Activated CD8-positive, alpha-beta T cell treated with anti-CD3 and anti-CD28 coated beads, Interleukin-2, amount 10 ng/mL, durations not matched to agents 7 days and 5 days (primary cell): ENCODE data around the gene COA1. TPM values are rescaled to one million over a fixed set of nuclear protein-coding genes. Genes with fewer than 3 reads are reported as not detected.

Source experiments
- ATAC-seq: fragments of 150-1000 bp; cut with Tn5 transposase; one replicate; pipeline ENCODE4 v1.10.0; 2021; ENCODE audit warnings: moderate library complexity
- CTCF ChIA-PET: fragments of 350-600 bp; sonication (Branson Sonifier 250); formaldehyde crosslinking; loops from one replicate; lab custom pipeline; 2021; ENCODE audit warnings: antibody characterized with exemption; lab: Charles Lee
- POLR2A ChIA-PET: fragments of 350-600 bp; sonication (Branson Sonifier 250); formaldehyde crosslinking; loops from one replicate; lab custom pipeline; 2021; ENCODE audit warnings: antibody characterized with exemption; lab: Charles Lee
- DNase-seq: peaks from one replicate; pipeline ENCODE4 v3.0.0-alpha.2; 2020
- H3K27ac Mint-ChIP-seq: one replicate; pipeline ENCODE4 v1.8.0; 2021; ENCODE audit warnings: mild to moderate bottlenecking, mixed read lengths
- H3K27me3 Mint-ChIP-seq: one replicate; pipeline ENCODE4 v1.8.0; 2021; ENCODE audit warnings: low read depth, mixed read lengths
- H3K36me3 Mint-ChIP-seq: one replicate; pipeline ENCODE4 v1.8.0; 2021; ENCODE audit warnings: low read depth, mixed read lengths
- H3K4me1 Mint-ChIP-seq: one replicate; pipeline ENCODE4 v1.8.0; 2021; ENCODE audit warnings: low read depth, mixed read lengths
- H3K4me3 Mint-ChIP-seq: one replicate; pipeline ENCODE4 v1.8.0; 2021; ENCODE audit warnings: mild to moderate bottlenecking, mixed read lengths
- H3K9me3 Mint-ChIP-seq: one replicate; pipeline ENCODE4 v1.8.0; 2022; ENCODE audit warnings: mixed read lengths; ENCODE audit not compliant: insufficient read depth
- total RNA-seq, 2 experiments: library from RNA; stranded (reverse); gene quantifications; one replicate each; pipeline ENCODE4 v1.2.3, GENCODE V29; 2021

Gene COA1
- total RNA-seq, 2 experiments from 2014 or later, result 52.0 to 52.7 TPM

- POLR2A ChIA-PET, result interaction anchor here (0.9 to 4.6 kb wide), 18 partner anchors 10 to 718 kb away, joined by 3 to 142 read pairs (median 5); partner anchors contain the start of genes MRPL32, PSMA2 and STK17A
- H3K36me3 Mint-ChIP-seq, result peaks cover 59% of the 10 kb centered on the region
These were observed 79.5 kb downstream of the COA1 start for GRCh38 chr7:43649755-43650274.

GRCh38 chr7:43648473-43649406, 80.6 kb downstream of the COA1 start:
- H3K36me3 Mint-ChIP-seq, result peaks cover 60% of the 10 kb centered on the region
- peak; percentile 88 for DNase-seq
- H3K4me1 Mint-ChIP-seq, result peaks cover 92% of the 10 kb centered on the region
- ATAC-seq, result peak; percentile 62
- no peaks in the 10 kb centered on the region for H3K27me3 Mint-ChIP-seq
- H3K4me3 Mint-ChIP-seq, result peak overlapping the region; percentile 71
- H3K27ac Mint-ChIP-seq, result peak overlapping the region; percentile 89
- ChIA-PET POLR2A (interaction anchor here (0.7 to 4.6 kb wide), 17 partner anchors 9 to 70 kb away, joined by 3 to 142 read pairs (median 4); partner anchors contain the start of gene STK17A), CTCF (interaction anchor here (0.7 to 10.9 kb wide), 18 partner anchors 10 to 717 kb away, joined by 3 to 150 read pairs (median 5); partner anchors contain the start of genes MRPL32, PSMA2 and STK17A)
- no peaks in the 10 kb centered on the region for H3K9me3 Mint-ChIP-seq

More at GRCh38 chr7:43649755-43650274, 79.5 kb downstream of the COA1 start:
- ATAC-seq, result peak; percentile 60
- Mint-ChIP-seq H3K9me3 (no peaks in the 10 kb centered on the region), H3K4me3 (peak overlapping the region; percentile 71), H3K4me1 (peaks cover 92% of the 10 kb centered on the region), H3K27ac (peak overlapping the region; percentile 89), H3K27me3 (no peaks in the 10 kb centered on the region)
- CTCF ChIA-PET, result interaction anchor here (0.7 to 10.9 kb wide), 17 partner anchors 11 to 189 kb away, joined by 3 to 150 read pairs (median 5); partner anchors contain the start of gene STK17A
- peak; percentile 89 for DNase-seq

GRCh38 chr7:43647673-43648472, 81.5 kb downstream of the COA1 start:
- peaks cover 63% of the 10 kb centered on the region for H3K36me3 Mint-ChIP-seq
- POLR2A ChIA-PET, result interaction anchor here (1.0 to 4.6 kb wide), 11 partner anchors 8 to 62 kb away, joined by 3 to 142 read pairs (median 5); partner anchors contain the start of gene STK17A

GRCh38 chr7:43647339-43647672, 82.0 kb downstream of the COA1 start:
- Mint-ChIP-seq H3K9me3 (no peaks in the 10 kb centered on the region), H3K4me1 (peaks cover 96% of the 10 kb centered on the region), H3K27ac (peak overlapping the region; percentile 89), H3K36me3 (peaks cover 64% of the 10 kb centered on the region), H3K4me3 (peak overlapping the region; percentile 71), H3K27me3 (no peaks in the 10 kb centered on the region)
- ChIA-PET POLR2A (interaction anchor here (0.7 to 4.6 kb wide), 8 partner anchors 11 to 65 kb away, joined by 3 to 142 read pairs (median 6); partner anchors contain the start of gene STK17A), CTCF (interaction anchor here (0.7 to 10.9 kb wide), 6 partner anchors 9 to 65 kb away, joined by 3 to 150 read pairs (median 13); partner anchors contain the start of gene STK17A)
- no peak for DNase-seq
- no peak for ATAC-seq

More at GRCh38 chr7:43647673-43648472, 81.5 kb downstream of the COA1 start:
- Mint-ChIP-seq H3K4me3 (peak overlapping the region; percentile 71), H3K27me3 (no peaks in the 10 kb centered on the region), H3K27ac (peak overlapping the region; percentile 89), H3K4me1 (peaks cover 95% of the 10 kb centered on the region), H3K9me3 (no peaks in the 10 kb centered on the region)
- peak; percentile 48 for DNase-seq
- peak; percentile 14 for ATAC-seq
- CTCF ChIA-PET, result interaction anchor here (0.7 to 10.9 kb wide), 13 partner anchors 9 to 716 kb away, joined by 3 to 150 read pairs (median 9); partner anchors contain the start of genes MRPL32, PSMA2 and STK17A

GRCh38 chr7:43646603-43647338, 82.6 kb downstream of the COA1 start:
- H3K4me3 Mint-ChIP-seq, result peak overlapping the region; percentile 71
- H3K9me3 Mint-ChIP-seq, result no peaks in the 10 kb centered on the region
- no peak for ATAC-seq
- no peak for DNase-seq
- ChIA-PET POLR2A (interaction anchor here (0.7 to 1.4 kb wide), 2 partner anchors 41 to 64 kb away, joined by 4 to 9 read pairs; partner anchors contain the start of gene STK17A), CTCF (interaction anchor here (0.7 to 10.9 kb wide), 6 partner anchors 10 to 65 kb away, joined by 3 to 150 read pairs (median 3); partner anchors contain the start of gene STK17A)
- H3K27me3 Mint-ChIP-seq, result no peaks in the 10 kb centered on the region
- peaks cover 92% of the 10 kb centered on the region for H3K4me1 Mint-ChIP-seq
- H3K27ac Mint-ChIP-seq, result peak overlapping the region; percentile 89
- peaks cover 59% of the 10 kb centered on the region for H3K36me3 Mint-ChIP-seq

- ChIA-PET POLR2A (interaction anchor here (1.0 to 2.7 kb wide), 3 partner anchors 44 to 63 kb away, joined by 4 to 9 read pairs (median 8); partner anchors contain the start of gene STK17A), CTCF (interaction anchor here (1.1 to 10.9 kb wide), 7 partner anchors 19 to 193 kb away, joined by 3 to 150 read pairs (median 4); partner anchors contain the start of gene STK17A)
- Mint-ChIP-seq H3K27me3 (no peaks in the 10 kb centered on the region), H3K4me1 (peaks cover 85% of the 10 kb centered on the region), H3K9me3 (no peaks in the 10 kb centered on the region), H3K27ac (peak overlapping the region; percentile 77), H3K36me3 (peaks cover 61% of the 10 kb centered on the region), H3K4me3 (peak overlapping the region; percentile 41)
- DNase-seq (no peak), ATAC-seq (no peak)
These were observed 83.6 kb downstream of the COA1 start for GRCh38 chr7:43645699-43646226.

- H3K4me3 Mint-ChIP-seq, result no peak overlapping the region
- H3K27me3 Mint-ChIP-seq, result no peaks in the 10 kb centered on the region
- no peaks in the 10 kb centered on the region for H3K9me3 Mint-ChIP-seq
- peak overlapping the region; percentile 86 for H3K27ac Mint-ChIP-seq
- peaks cover 84% of the 10 kb centered on the region for H3K4me1 Mint-ChIP-seq
- ChIA-PET CTCF (interaction anchor here (0.6 to 10.9 kb wide), 6 partner anchors 19 to 522 kb away, joined by 3 to 150 read pairs (median 4); partner anchors contain the start of genes COA1 and STK17A), POLR2A (interaction anchor here (0.6 to 2.7 kb wide), 3 partner anchors 57 to 1099 kb away, joined by 3 to 8 read pairs (median 5); partner anchors contain the start of gene STK17A)
- no peak for DNase-seq
- ATAC-seq, result no peak
- H3K36me3 Mint-ChIP-seq, result peaks cover 79% of the 10 kb centered on the region
These were observed 85.5 kb downstream of the COA1 start for GRCh38 chr7:43643846-43644245.

- ATAC-seq (peak; percentile 21), DNase-seq (no peak)
- CTCF ChIA-PET, result interaction anchor here (1.1 to 10.9 kb wide), 3 partner anchors 10 to 60 kb away, joined by 3 to 113 read pairs (median 3); partner anchors contain the start of gene STK17A
- H3K4me3 Mint-ChIP-seq, result peak overlapping the region; percentile 37
- peaks cover 83% of the 10 kb centered on the region for H3K36me3 Mint-ChIP-seq
- peak overlapping the region; percentile 86 for H3K27ac Mint-ChIP-seq
- peaks cover 83% of the 10 kb centered on the region for H3K4me1 Mint-ChIP-seq
- no peaks in the 10 kb centered on the region for H3K9me3 Mint-ChIP-seq
- POLR2A ChIA-PET, result interaction anchor here (2.7 kb wide), 1 partner anchor 60 kb away, joined by 8 read pairs; the partner anchor contains the start of gene STK17A
- no peaks in the 10 kb centered on the region for H3K27me3 Mint-ChIP-seq
These were observed 86.3 kb downstream of the COA1 start for GRCh38 chr7:43642897-43643630.

- H3K27me3 Mint-ChIP-seq, result no peaks in the 10 kb centered on the region
- peaks cover 80% of the 10 kb centered on the region for H3K4me1 Mint-ChIP-seq
- POLR2A ChIA-PET, result interaction anchor here (1.0 to 4.2 kb wide), 3 partner anchors 9 to 57 kb away, joined by 3 to 31 read pairs (median 6); partner anchors contain the start of gene STK17A
- CTCF ChIA-PET, result interaction anchor here (2.8 to 5.0 kb wide), 3 partner anchors 12 to 59 kb away, joined by 11 to 48 read pairs (median 23); partner anchors contain the start of gene STK17A
- no peak overlapping the region for H3K27ac Mint-ChIP-seq
- DNase-seq (no peak), ATAC-seq (no peak)
- H3K36me3 Mint-ChIP-seq, result peaks cover 85% of the 10 kb centered on the region
- H3K9me3 Mint-ChIP-seq, result no peaks in the 10 kb centered on the region
- H3K4me3 Mint-ChIP-seq, result no peak overlapping the region
These were observed 88.6 kb downstream of the COA1 start for GRCh38 chr7:43640679-43641078.
